A549 (cell line): Measurements from ENCODE around the gene LCNL1.

ENCODE experiments used
- CBX2 ChIP-seq: fragments of 200-600 bp; sonication (generic); IDR thresholded peaks from 2 replicates; pipeline ENCODE4 v1.6.1; 2016; ENCODE audit warnings: low read depth, mild to moderate bottlenecking, borderline replicate concordance
- CTCF ChIP-seq: fragments of >200 bp; sonication (Bioruptor Twin); formaldehyde crosslinking; IDR thresholded peaks from 3 replicates; pipeline ENCODE4 v1.5.1; 2016
- EHMT2 ChIP-seq: fragments of 200-600 bp; sonication (generic); IDR thresholded peaks from 2 replicates; pipeline ENCODE4 v1.6.1; 2016; ENCODE audit warnings: antibody characterized with exemption, low read depth, mild to moderate bottlenecking, moderate library complexity
- EP300 ChIP-seq, 2 experiments: fragments of >200 bp; sonication (Bioruptor Twin); formaldehyde crosslinking; IDR thresholded peaks; 2 replicates in 1 of 2; 3 replicates in 1 of 2; pipeline ENCODE4 v1.6.1; 2016 to 2017
- HOXA7 ChIP-seq: fragments of 250-450 bp; sonication (Bioruptor Pico); IDR thresholded peaks from 2 replicates; pipeline ENCODE4 v1.5.0; 2020; ENCODE audit warnings: mild to moderate bottlenecking, moderate library complexity
- RCOR1 ChIP-seq: fragments of 150-350 bp; IDR thresholded peaks from 2 replicates; pipeline ENCODE4 v1.6.1; 2014; ENCODE audit warnings: antibody characterized with exemption, low read length, low read depth
- REST ChIP-seq: fragments of 200-600 bp; sonication (generic); IDR thresholded peaks from 2 replicates; pipeline ENCODE4 v1.6.1; 2016; ENCODE audit warnings: antibody characterized with exemption, mild to moderate bottlenecking, moderate library complexity

- TF ChIP-seq CBX2, result no peak
- no peak for TF ChIP-seq CTCF
- no peak for TF ChIP-seq HOXA7 (CRISPR knock-in tag)
- TF ChIP-seq RCOR1, result no peak
- no peak for TF ChIP-seq REST
- no peak for TF ChIP-seq EP300 (IDR thresholded peaks at IDR 0.05)
- TF ChIP-seq EHMT2, result no peak
Measured at GRCh38 chr9:136936645-136937170, 46.1 kb upstream of the LCNL1 start.
